GM12891 (cell line): Measurements from ENCODE around the gene LNX1.

ENCODE experiments used
- POLR2A ChIP-seq: IDR thresholded peaks from 2 replicates; pipeline ENCODE4 v1.6.1; 2011; ENCODE audit warnings: low read depth, low read length, control low read depth
- POLR2AphosphoS5 ChIP-seq: IDR thresholded peaks from 2 replicates; pipeline ENCODE4 v1.6.1; 2011; ENCODE audit warnings: low read depth, low read length, control low read depth
- SPI1 ChIP-seq: IDR thresholded peaks from 2 replicates; pipeline ENCODE4 v1.6.1; 2011; ENCODE audit warnings: low read depth, low read length, control low read depth

DNA sequence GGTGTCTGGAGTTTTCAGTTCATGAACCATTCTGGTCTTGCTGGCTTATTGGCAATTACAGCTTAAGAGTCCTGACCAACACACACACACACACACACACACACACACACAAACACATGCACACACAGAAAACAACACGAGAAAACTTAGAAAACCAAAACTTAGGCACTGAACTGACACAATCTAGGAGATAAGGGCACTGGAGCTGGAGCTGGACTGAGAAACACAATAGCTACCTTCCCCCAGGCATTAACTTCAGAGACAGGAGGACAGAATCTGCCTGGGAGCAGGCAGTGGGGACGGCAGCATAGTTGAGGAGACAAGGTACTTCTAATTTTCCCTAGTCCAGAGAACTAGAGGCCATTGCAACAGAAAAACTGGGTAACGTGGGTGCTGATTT is 62.3 kb downstream of the LNX1 start:
- no peak for TF ChIP-seq POLR2A
- TF ChIP-seq SPI1: no peak
- TF ChIP-seq POLR2AphosphoS5: no peak
